Calu3 (cell line): ENCODE data around the gene PIEZO1. TPM values are rescaled to one million over a fixed set of nuclear protein-coding genes. Genes with fewer than 3 reads are reported as not detected.

Experiments used
- BruUV-seq: library from RNA; stranded (reverse); fragments of 400-500 nt; replicated peaks from 2 replicates; lab custom pipeline; 2021; lab: Mats Ljungman, UMichigan
- CTCF ChIA-PET: fragments of 300-600 bp; sonication (Branson Sonifier 250); formaldehyde crosslinking; loops from one replicate; lab custom pipeline; 2022; ENCODE audit warnings: antibody characterized with exemption; lab: Charles Lee
- DNase-seq: peaks from one replicate; pipeline ENCODE4 v3.0.0; 2022
- H3K27ac Mint-ChIP-seq: one replicate; pipeline ENCODE4 v1.8.0; 2022; ENCODE audit warnings: mixed read lengths; ENCODE audit not compliant: unreplicated experiment
- H3K27me3 Mint-ChIP-seq: one replicate; pipeline ENCODE4 v1.8.0; 2022; ENCODE audit warnings: mixed read lengths; ENCODE audit not compliant: unreplicated experiment
- H3K36me3 Mint-ChIP-seq: one replicate; pipeline ENCODE4 v1.8.0; 2022; ENCODE audit warnings: mild to moderate bottlenecking, moderate library complexity, mixed read lengths; ENCODE audit not compliant: insufficient read depth, unreplicated experiment
- H3K4me1 Mint-ChIP-seq: one replicate; pipeline ENCODE4 v1.8.0; 2022; ENCODE audit warnings: mild to moderate bottlenecking, low read depth, mixed read lengths; ENCODE audit not compliant: unreplicated experiment
- H3K4me3 Mint-ChIP-seq: one replicate; pipeline ENCODE4 v1.8.0; 2022; ENCODE audit warnings: mild to moderate bottlenecking, low read depth, moderate library complexity, mixed read lengths; ENCODE audit not compliant: unreplicated experiment
- H3K9me3 Mint-ChIP-seq: one replicate; pipeline ENCODE4 v1.8.0; 2022; ENCODE audit warnings: low read depth, mixed read lengths; ENCODE audit not compliant: unreplicated experiment
- CTCF ChIP-seq: fragments of 200-600 bp; IDR thresholded peaks from one replicate; pipeline ENCODE4 v1.8.0; 2022; ENCODE audit warnings: antibody characterized with exemption; ENCODE audit not compliant: unreplicated experiment
- intact Hi-C: fragments of 100-400 bp; cut with micrococcal nuclease; formaldehyde crosslinking; loops from one replicate; pipeline ENCODE4 v1.10.0; 2022; ENCODE audit not compliant: unreplicated experiment
- total RNA-seq: library from RNA; stranded (reverse); gene quantifications from 2 replicates; pipeline ENCODE4 v1.2.3, GENCODE V29; 2022

The PIEZO1 gene
- total RNA-seq, 1 experiment from 2014 or later = 199 TPM

DNA sequence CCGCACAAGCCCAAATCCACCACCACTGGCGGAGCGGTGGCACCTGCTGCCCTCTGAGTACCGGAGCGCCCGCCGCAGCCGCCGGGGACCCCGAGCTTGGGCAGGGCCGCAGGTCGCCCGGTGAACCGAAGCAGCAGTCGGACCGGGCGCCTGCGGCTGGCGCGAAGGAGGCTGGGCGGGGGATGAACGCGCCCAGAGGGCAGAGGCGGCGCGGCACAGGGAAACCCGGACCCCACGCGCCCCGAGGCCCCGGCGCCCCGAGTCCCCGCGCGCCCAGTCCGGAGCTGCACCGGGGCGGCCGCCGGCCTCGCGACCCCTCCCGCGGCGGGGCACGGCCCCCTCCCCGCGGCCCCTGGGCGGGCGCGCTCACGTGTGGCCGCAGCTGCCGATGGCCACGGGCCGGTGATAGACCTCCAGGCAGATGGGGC is 79.2 kb downstream of the PIEZO1 start:
- H3K27ac Mint-ChIP-seq = no peak overlapping the region
- intact Hi-C loops = no loop called here
- CTCF ChIA-PET = no interaction called here
- no peaks in the 10 kb centered on the region for H3K9me3 Mint-ChIP-seq
- peak; percentile 31 for DNase-seq
- peak overlapping the region; percentile 80 for H3K4me3 Mint-ChIP-seq
- BruUV-seq = no TSS peak
- no peaks in the 10 kb centered on the region for H3K27me3 Mint-ChIP-seq
- no peak for TF ChIP-seq CTCF
- H3K36me3 Mint-ChIP-seq = peaks cover 50% of the 10 kb centered on the region
- peaks cover 9% of the 10 kb centered on the region for H3K4me1 Mint-ChIP-seq

- Mint-ChIP-seq H3K27ac (no peak overlapping the region), H3K9me3 (no peaks in the 10 kb centered on the region), H3K36me3 (peaks cover 53% of the 10 kb centered on the region), H3K4me1 (peaks cover 9% of the 10 kb centered on the region), H3K27me3 (no peaks in the 10 kb centered on the region), H3K4me3 (peak overlapping the region; percentile 80)
- CTCF ChIA-PET = no interaction called here
- no peak for DNase-seq
- no peak for TF ChIP-seq CTCF
- intact Hi-C loops = no loop called here
- BruUV-seq = no TSS peak
Observed at GRCh38 chr16:88705076-88705684, 79.8 kb downstream of the PIEZO1 start.

DNA sequence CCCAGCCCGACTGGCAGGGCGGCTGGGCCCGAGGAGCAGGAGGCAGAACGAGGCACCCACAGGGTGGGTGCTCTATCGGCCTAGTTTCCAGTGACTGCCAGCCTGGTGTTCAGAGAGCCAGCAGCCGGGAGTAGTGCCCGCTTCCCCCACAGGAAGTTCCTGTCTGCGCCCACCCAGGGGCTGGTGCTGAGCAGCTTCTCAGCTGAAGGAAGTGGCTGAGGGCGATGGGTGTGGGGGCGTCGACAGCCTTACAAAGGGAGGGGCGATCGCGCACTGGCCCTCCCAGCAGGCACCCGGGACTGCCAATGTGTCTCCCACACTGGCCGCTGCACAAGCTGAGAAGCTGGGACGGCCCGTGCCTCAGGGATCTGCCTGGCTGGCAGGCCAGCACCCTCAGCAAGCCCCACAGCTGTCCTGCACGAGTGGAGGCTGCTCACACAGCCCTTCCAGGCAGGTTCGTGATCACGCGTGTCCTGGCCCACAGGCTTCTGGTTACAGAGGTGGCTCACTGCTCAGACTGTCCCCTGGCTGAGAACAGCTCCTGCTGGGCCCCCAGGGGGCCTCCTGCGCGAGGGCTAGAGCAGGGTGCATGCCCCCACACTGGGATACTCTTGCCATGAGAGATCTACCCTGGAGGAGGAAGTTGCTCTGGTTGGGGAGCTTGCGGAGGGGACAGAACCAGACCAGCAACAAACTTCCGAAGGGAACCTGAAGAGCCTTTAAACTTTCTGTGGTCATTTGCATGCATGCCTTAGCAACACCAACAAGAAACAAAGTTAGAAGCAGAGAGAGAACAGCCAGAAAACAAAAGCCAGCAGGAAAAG is 81.3 kb downstream of the PIEZO1 start:
- BruUV-seq = no TSS peak
- no peak for DNase-seq
- H3K36me3 Mint-ChIP-seq = peaks cover 43% of the 10 kb centered on the region
- no peaks in the 10 kb centered on the region for H3K27me3 Mint-ChIP-seq
- peak overlapping the region; percentile 6 for H3K4me3 Mint-ChIP-seq
- peaks cover 9% of the 10 kb centered on the region for H3K4me1 Mint-ChIP-seq
- no peak for TF ChIP-seq CTCF
- CTCF ChIA-PET = no interaction called here
- no peaks in the 10 kb centered on the region for H3K9me3 Mint-ChIP-seq
- H3K27ac Mint-ChIP-seq = no peak overlapping the region
- intact Hi-C loops = no loop called here

DNA sequence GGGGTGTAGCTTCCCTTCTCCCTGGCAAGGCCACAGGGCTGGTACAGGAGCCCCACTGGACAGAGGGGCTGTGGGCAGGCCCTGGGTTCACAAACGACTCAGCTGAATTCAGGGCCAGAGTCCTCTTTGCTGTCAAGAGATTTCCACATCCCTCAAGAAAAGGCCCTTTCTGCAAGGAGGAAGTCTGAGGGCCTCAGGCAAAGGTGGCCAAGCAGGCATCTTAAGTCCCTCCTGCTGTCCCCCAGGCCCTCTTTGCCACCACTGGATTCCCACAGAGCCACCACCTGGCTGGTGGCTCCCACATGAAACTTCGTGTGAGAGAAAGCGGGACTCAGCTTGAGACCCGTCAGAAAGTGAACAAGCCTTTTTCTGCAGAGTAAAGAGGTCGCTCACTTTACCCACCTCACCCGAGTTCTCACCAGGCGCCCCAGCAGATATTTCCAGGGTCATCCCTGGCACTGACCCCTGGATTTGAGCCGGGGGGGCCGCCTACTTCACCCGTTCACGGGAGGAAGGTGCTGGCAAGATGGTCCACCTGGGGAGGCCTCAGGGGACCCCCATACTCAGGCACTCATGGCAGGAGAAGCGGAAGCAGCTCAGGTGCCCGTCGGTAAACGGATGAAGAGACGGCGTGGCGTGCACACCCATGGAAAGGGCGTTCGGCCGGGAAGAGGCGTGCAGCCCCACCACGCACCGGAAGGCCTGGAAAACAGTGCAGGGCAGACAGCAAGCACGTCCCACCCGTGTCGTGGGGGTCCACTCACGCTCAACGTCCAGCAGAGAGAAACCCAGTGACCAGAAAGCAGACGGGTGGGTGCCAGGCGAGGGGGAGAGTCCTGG is 82.4 kb downstream of the PIEZO1 start:
- intact Hi-C loops = no loop called here
- no peaks in the 10 kb centered on the region for H3K27me3 Mint-ChIP-seq

More for the DNA sequence above, 82.4 kb downstream of the PIEZO1 start:
- peaks cover 7% of the 10 kb centered on the region for H3K4me1 Mint-ChIP-seq
- H3K36me3 Mint-ChIP-seq = peaks cover 41% of the 10 kb centered on the region
- H3K9me3 Mint-ChIP-seq = no peaks in the 10 kb centered on the region
- no peak overlapping the region for H3K27ac Mint-ChIP-seq
- no peak overlapping the region for H3K4me3 Mint-ChIP-seq
- DNase-seq = no peak
- no TSS peak for BruUV-seq
- TF ChIP-seq CTCF = no peak
- CTCF ChIA-PET = no interaction called here
